NT2/D1 (cell line): ENCODE measurements around the gene IFNL1.

Source experiments
- YY1 ChIP-seq: IDR thresholded peaks from 2 replicates; pipeline ENCODE4 v1.6.1; 2011; ENCODE audit not compliant: insufficient read length, insufficient read depth
- ZNF274 ChIP-seq: IDR thresholded peaks from 2 replicates; pipeline ENCODE4 v1.6.1; 2011; ENCODE audit warnings: mild to moderate bottlenecking, low read depth, low read length

DNA sequence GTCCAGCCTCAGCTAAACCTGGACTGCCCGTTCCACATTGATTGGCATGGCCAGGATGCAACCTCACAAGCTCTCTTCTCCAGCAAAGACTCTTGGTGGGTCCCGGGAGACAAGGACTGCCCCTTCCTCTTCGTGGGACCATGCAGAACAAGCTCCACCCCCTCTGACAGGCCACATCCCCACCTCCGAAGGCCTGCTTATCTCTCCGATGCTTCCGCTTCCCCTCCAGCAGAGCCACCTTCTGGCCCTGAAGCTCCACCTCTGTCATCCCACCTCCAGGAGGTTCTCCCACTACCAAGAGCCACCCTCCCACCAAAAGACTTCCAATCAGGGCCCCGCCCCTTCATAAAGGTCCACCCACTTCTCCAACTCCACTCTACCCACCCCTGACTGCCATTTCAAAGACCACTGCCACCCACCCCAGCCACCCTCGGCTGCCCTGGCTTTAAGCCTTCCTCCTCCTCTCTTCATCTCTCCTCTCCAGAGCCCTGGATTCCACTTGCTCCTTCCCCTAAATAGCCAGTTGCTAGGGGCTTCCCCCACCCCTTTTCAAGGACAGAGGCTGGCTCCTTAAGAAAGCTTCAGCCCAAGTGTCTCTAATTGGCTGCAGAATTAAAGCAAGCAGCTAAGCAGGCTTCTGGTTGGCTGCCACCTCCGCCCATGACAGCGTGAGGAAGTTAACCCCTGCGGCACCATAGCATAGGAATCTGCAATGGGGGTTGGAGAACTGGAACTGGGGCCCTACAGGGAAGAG lies 14.5 kb downstream of the IFNL1 start:
- no peak for TF ChIP-seq YY1
- TF ChIP-seq ZNF274: no peak
